Endothelial cell (in vitro differentiated cells): ENCODE results near the gene UGCG. TPM values are rescaled to one million over a fixed set of nuclear protein-coding genes. Genes with fewer than 3 reads are reported as not detected.
"Not testable (repeated sequence)": the region's sequence is repeated elsewhere in the genome, so short reads cannot be mapped to it uniquely, and the experiment has no call there.

Source experiments
- DNase-seq: peaks from one replicate; pipeline ENCODE4 v3.0.0; 2021; ENCODE audit warnings: low spot score
- H3K27ac Mint-ChIP-seq: one replicate; pipeline ENCODE4 v1.8.0; 2021; ENCODE audit warnings: mixed read lengths, inconsistent platforms; ENCODE audit not compliant: unreplicated experiment
- H3K27me3 Mint-ChIP-seq: one replicate; pipeline ENCODE4 v1.8.0; 2021; ENCODE audit warnings: mild to moderate bottlenecking, moderate library complexity, mixed read lengths, inconsistent platforms; ENCODE audit not compliant: unreplicated experiment
- H3K36me3 Mint-ChIP-seq: one replicate; pipeline ENCODE4 v1.8.0; 2021; ENCODE audit warnings: mild to moderate bottlenecking, low read depth, mixed read lengths, inconsistent platforms; ENCODE audit not compliant: unreplicated experiment
- H3K4me1 Mint-ChIP-seq: one replicate; pipeline ENCODE4 v1.8.0; 2021; ENCODE audit warnings: mild to moderate bottlenecking, mixed read lengths, inconsistent platforms; ENCODE audit not compliant: unreplicated experiment
- H3K4me3 Mint-ChIP-seq: one replicate; pipeline ENCODE4 v1.8.0; 2021; ENCODE audit warnings: mild to moderate bottlenecking, mixed read lengths, inconsistent platforms; ENCODE audit not compliant: unreplicated experiment
- H3K9me3 Mint-ChIP-seq: one replicate; pipeline ENCODE4 v1.8.0; 2021; ENCODE audit warnings: mixed read lengths, inconsistent platforms; ENCODE audit not compliant: unreplicated experiment
- total RNA-seq: library from RNA; stranded (reverse); fragmentation: NEBNext Ultra II Directional; extraction: Animal tissue kit (Norgen Biotek cat#: 25700); gene quantifications from one replicate; pipeline ENCODE4 v1.2.1, GENCODE V29; 2021; ENCODE audit not compliant: unreplicated experiment
- TF ChIP-seq, protein P1 (sequence below): fragments of 200-600 bp; sonication (generic); IDR thresholded peaks from one replicate; pipeline ENCODE4 v1.5.0; 2021; ENCODE audit warnings: antibody characterized with exemption; ENCODE audit not compliant: unreplicated experiment

UGCG gene
- total RNA-seq, 1 donor from 2014 or later, result 14.1 TPM

DNA sequence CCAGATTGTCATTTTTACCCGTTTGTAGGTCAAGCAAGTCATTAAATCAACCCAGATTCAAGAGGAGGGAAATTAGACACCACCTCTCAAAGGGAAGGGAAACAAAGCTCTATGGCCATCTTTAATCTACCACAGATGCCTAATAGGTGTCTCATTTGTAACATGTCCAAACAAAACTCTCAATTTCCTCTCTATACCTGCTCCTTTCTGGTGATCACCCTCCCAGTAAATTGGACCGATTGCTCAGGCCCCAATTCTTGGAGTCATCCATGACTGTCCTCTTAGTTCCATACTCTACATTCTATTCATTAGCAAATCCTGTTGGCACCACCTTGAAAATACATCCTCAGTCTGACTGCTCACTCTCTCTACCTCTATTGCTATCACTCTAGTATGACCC, 22.1 kb upstream of the UGCG start:
- H3K27me3 Mint-ChIP-seq, result no peaks in the 10 kb centered on the region
- DNase-seq, result no peak
- no peaks in the 10 kb centered on the region for H3K4me1 Mint-ChIP-seq
- no peak overlapping the region for H3K4me3 Mint-ChIP-seq
- peaks cover 3% of the 10 kb centered on the region for H3K36me3 Mint-ChIP-seq
- no peaks in the 10 kb centered on the region for H3K9me3 Mint-ChIP-seq
- TF ChIP-seq, protein P1, sequence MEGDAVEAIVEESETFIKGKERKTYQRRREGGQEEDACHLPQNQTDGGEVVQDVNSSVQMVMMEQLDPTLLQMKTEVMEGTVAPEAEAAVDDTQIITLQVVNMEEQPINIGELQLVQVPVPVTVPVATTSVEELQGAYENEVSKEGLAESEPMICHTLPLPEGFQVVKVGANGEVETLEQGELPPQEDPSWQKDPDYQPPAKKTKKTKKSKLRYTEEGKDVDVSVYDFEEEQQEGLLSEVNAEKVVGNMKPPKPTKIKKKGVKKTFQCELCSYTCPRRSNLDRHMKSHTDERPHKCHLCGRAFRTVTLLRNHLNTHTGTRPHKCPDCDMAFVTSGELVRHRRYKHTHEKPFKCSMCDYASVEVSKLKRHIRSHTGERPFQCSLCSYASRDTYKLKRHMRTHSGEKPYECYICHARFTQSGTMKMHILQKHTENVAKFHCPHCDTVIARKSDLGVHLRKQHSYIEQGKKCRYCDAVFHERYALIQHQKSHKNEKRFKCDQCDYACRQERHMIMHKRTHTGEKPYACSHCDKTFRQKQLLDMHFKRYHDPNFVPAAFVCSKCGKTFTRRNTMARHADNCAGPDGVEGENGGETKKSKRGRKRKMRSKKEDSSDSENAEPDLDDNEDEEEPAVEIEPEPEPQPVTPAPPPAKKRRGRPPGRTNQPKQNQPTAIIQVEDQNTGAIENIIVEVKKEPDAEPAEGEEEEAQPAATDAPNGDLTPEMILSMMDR, result no peak
- no peak overlapping the region for H3K27ac Mint-ChIP-seq

- H3K4me1 Mint-ChIP-seq, H3K27ac Mint-ChIP-seq: not testable (repeated sequence)
Measured at GRCh38 chr9:111875291-111875690, 21.3 kb upstream of the UGCG start.

GRCh38 chr9:111875691-111876090, 20.9 kb upstream of the UGCG start:
- H3K36me3 Mint-ChIP-seq, DNase-seq, H3K27me3 Mint-ChIP-seq, H3K9me3 Mint-ChIP-seq, H3K27ac Mint-ChIP-seq, H3K4me1 Mint-ChIP-seq, H3K4me3 Mint-ChIP-seq: not testable (repeated sequence)

More at GRCh38 chr9:111875291-111875690, 21.3 kb upstream of the UGCG start:
- H3K9me3 Mint-ChIP-seq, DNase-seq, H3K36me3 Mint-ChIP-seq, H3K27me3 Mint-ChIP-seq, H3K4me3 Mint-ChIP-seq: not testable (repeated sequence)

- Mint-ChIP-seq H3K36me3 (peaks cover 3% of the 10 kb centered on the region), H3K4me1 (no peaks in the 10 kb centered on the region), H3K27me3 (no peaks in the 10 kb centered on the region), H3K4me3 (no peak overlapping the region), H3K9me3 (no peaks in the 10 kb centered on the region), H3K27ac (no peak overlapping the region)
- TF ChIP-seq, protein P1, result no peak
- no peak for DNase-seq
Measured at GRCh38 chr9:111876179-111876578, 20.4 kb upstream of the UGCG start.

DNA sequence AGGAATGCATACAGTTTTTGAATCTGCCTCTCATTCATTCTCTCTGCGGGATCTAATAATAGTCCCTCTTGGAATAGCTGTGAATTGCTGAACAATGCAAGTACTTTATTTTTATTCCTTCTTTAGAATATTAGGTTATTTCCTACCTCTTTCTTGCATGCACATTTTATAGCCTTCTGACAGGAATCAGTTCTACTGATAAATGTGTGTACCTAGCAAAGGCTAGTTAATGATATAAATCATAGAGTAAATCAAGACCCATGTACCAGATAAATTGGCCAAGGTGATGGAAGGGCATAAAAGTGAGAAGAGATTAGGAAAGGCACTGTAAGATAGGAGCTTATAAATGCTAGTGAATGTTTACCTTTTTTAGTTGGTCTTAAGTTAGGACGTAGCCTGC, 19.2 kb upstream of the UGCG start:
- Mint-ChIP-seq H3K9me3 (no peaks in the 10 kb centered on the region), H3K36me3 (peaks cover 3% of the 10 kb centered on the region), H3K4me3 (no peak overlapping the region), H3K27ac (no peak overlapping the region), H3K4me1 (no peaks in the 10 kb centered on the region), H3K27me3 (no peaks in the 10 kb centered on the region)
- no peak for DNase-seq
- TF ChIP-seq, protein P1, result no peak

- Mint-ChIP-seq H3K4me3 (no peak overlapping the region), H3K4me1 (no peaks in the 10 kb centered on the region), H3K27ac (no peak overlapping the region), H3K36me3 (peaks cover 3% of the 10 kb centered on the region), H3K27me3 (no peaks in the 10 kb centered on the region), H3K9me3 (no peaks in the 10 kb centered on the region)
- TF ChIP-seq, protein P1, result no peak
- DNase-seq, result no peak
Measured at GRCh38 chr9:111878946-111879345, 17.7 kb upstream of the UGCG start.
